GM21423 (cell line): ENCODE measurements around the gene TPST2.

Experiments
- ATAC-seq: cut with Tn5 transposase; IDR thresholded peaks from one replicate; pipeline ENCODE4 v1.9.1; 2021; ENCODE audit warnings: mild to moderate bottlenecking, moderate library complexity; ENCODE audit not compliant: unreplicated experiment

TPST2 gene

GRCh38 chr22:26503758-26504157 is 86.2 kb downstream of the TPST2 start:
- ATAC-seq = no peak

- ATAC-seq = no peak
Observed at GRCh38 chr22:26502688-26503561, 87.0 kb downstream of the TPST2 start.

- ATAC-seq = no peak
Observed at GRCh38 chr22:26501996-26502395, 87.9 kb downstream of the TPST2 start.

- ATAC-seq = no peak
Observed at GRCh38 chr22:26499188-26499703, 90.7 kb downstream of the TPST2 start.

- ATAC-seq = no peak
Observed at GRCh38 chr22:26496456-26496855, 93.5 kb downstream of the TPST2 start.

- ATAC-seq = no peak
Observed at GRCh38 chr22:26494506-26494905, 95.4 kb downstream of the TPST2 start.

GRCh38 chr22:26492220-26492619 is 97.7 kb downstream of the TPST2 start:
- no peak for ATAC-seq

- no peak for ATAC-seq
Observed at GRCh38 chr22:26489447-26490036, 100.4 kb downstream of the TPST2 start.

GRCh38 chr22:26487996-26488395 is 101.9 kb downstream of the TPST2 start:
- ATAC-seq = no peak

- no peak for ATAC-seq
Observed at GRCh38 chr22:26486394-26486793, 103.5 kb downstream of the TPST2 start.

- no peak for ATAC-seq
Observed at GRCh38 chr22:26485806-26486390, 104.0 kb downstream of the TPST2 start.

GRCh38 chr22:26485013-26485412 is 104.9 kb downstream of the TPST2 start:
- ATAC-seq = no peak

GRCh38 chr22:26484360-26484706 is 105.6 kb downstream of the TPST2 start:
- no peak for ATAC-seq

GRCh38 chr22:26483439-26484359 is 106.2 kb downstream of the TPST2 start, which contains the start of the genes HPS4 and SRRD:
HPS4 (minus strand) TSS chr22:26483783; CDS start chr22:26481762, 2,021 bp downstream.
SRRD (plus strand) TSS chr22:26483877; CDS start chr22:26483891, 14 bp downstream.
- peak; percentile 69 for ATAC-seq

GRCh38 chr22:26483043-26483438 is 106.9 kb downstream of the TPST2 start:
- peak; percentile 2 for ATAC-seq

- no peak for ATAC-seq
Observed at GRCh38 chr22:26482161-26482560, 107.8 kb downstream of the TPST2 start.

- ATAC-seq = no peak
Observed at GRCh38 chr22:26481694-26482093, 108.2 kb downstream of the TPST2 start.

GRCh38 chr22:26481112-26481693 is 108.7 kb downstream of the TPST2 start:
- ATAC-seq = no peak

GRCh38 chr22:26480611-26480932 is 109.4 kb downstream of the TPST2 start:
- no peak for ATAC-seq
